Activated CD8-positive, alpha-beta T cell treated with anti-CD3 and anti-CD28 coated beads, Interleukin-2, amount 10 ng/mL, durations not matched to agents 7 days and 5 days (primary cell): ENCODE results near the gene COA5. TPM values are rescaled to one million over a fixed set of nuclear protein-coding genes. Genes with fewer than 3 reads are reported as not detected.
A peak's percentile ranks its signal among the peaks of the same experiment; 100 is the strongest.

ENCODE experiments used
- ATAC-seq: fragments of 150-1000 bp; cut with Tn5 transposase; one replicate; pipeline ENCODE4 v1.10.0; 2021; ENCODE audit warnings: moderate library complexity
- CTCF ChIA-PET: fragments of 350-600 bp; sonication (Branson Sonifier 250); formaldehyde crosslinking; loops from one replicate; lab custom pipeline; 2021; ENCODE audit warnings: antibody characterized with exemption; lab: Charles Lee
- POLR2A ChIA-PET: fragments of 350-600 bp; sonication (Branson Sonifier 250); formaldehyde crosslinking; loops from one replicate; lab custom pipeline; 2021; ENCODE audit warnings: antibody characterized with exemption; lab: Charles Lee
- DNase-seq: peaks from one replicate; pipeline ENCODE4 v3.0.0-alpha.2; 2020
- H3K27ac Mint-ChIP-seq: one replicate; pipeline ENCODE4 v1.8.0; 2021; ENCODE audit warnings: mild to moderate bottlenecking, mixed read lengths
- H3K27me3 Mint-ChIP-seq: one replicate; pipeline ENCODE4 v1.8.0; 2021; ENCODE audit warnings: low read depth, mixed read lengths
- H3K36me3 Mint-ChIP-seq: one replicate; pipeline ENCODE4 v1.8.0; 2021; ENCODE audit warnings: low read depth, mixed read lengths
- H3K4me1 Mint-ChIP-seq: one replicate; pipeline ENCODE4 v1.8.0; 2021; ENCODE audit warnings: low read depth, mixed read lengths
- H3K4me3 Mint-ChIP-seq: one replicate; pipeline ENCODE4 v1.8.0; 2021; ENCODE audit warnings: mild to moderate bottlenecking, mixed read lengths
- H3K9me3 Mint-ChIP-seq: one replicate; pipeline ENCODE4 v1.8.0; 2022; ENCODE audit warnings: mixed read lengths; ENCODE audit not compliant: insufficient read depth
- total RNA-seq, 2 experiments: library from RNA; stranded (reverse); gene quantifications; one replicate each; pipeline ENCODE4 v1.2.3, GENCODE V29; 2021

Gene COA5
- 10 to 100 TPM; 18.8 to 21.8 TPM for total RNA-seq

- Mint-ChIP-seq H3K4me1 (peaks cover 58% of the 10 kb centered on the region), H3K27ac (peak within 1 kb of the TSS; percentile 95), H3K27me3 (no peaks in the 10 kb centered on the region), H3K36me3 (peaks cover 27% of the 10 kb centered on the region), H3K9me3 (no peaks in the 10 kb centered on the region), H3K4me3 (peak within 1 kb of the TSS; percentile 91)
- peak; percentile 93 for DNase-seq
- POLR2A ChIA-PET, result interaction anchor here (0.7 to 1.4 kb wide), 8 partner anchors 9 to 572 kb away, joined by 3 to 7 read pairs (median 3); no protein-coding TSS in a partner anchor
- ATAC-seq, result peak; percentile 92
- CTCF ChIA-PET, result interaction anchor here (0.8 to 2.4 kb wide), 7 partner anchors 26 to 228 kb away, joined by 3 to 7 read pairs (median 4); no protein-coding TSS in a partner anchor
Observed at GRCh38 chr2:98608116-98608961, at the start of gene COA5, which contains the start of gene UNC50. TSS of gene COA5 (minus strand) at chr2:98608512. CDS start at chr2:98608405, 107 bp downstream. TSS of gene UNC50 (plus strand) at chr2:98608589. CDS start at chr2:98609760, 1,171 bp downstream.

DNA sequence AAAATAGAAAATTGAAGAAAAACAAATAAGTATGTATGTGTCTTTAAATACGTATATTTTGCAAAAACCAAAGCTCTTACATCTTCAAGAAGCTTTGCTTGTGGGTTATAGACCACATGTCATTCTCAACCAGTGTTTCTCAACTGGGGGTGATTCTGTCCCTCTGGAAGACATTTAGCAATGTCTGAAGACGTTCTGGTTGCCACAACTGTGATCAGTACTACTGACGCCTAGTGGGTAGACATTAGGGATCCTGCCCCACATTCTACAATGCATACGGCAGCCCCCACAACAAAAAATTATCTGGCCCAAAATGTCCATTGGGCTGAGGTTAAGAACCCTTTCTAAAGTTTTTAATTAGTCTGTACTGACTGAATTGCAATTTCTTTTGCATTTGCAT is 48.5 kb upstream of the COA5 start:
- peak overlapping the region; percentile 57 for H3K4me3 Mint-ChIP-seq
- peak; percentile 69 for DNase-seq
- peaks cover 3% of the 10 kb centered on the region for H3K9me3 Mint-ChIP-seq
- peaks cover 86% of the 10 kb centered on the region for H3K4me1 Mint-ChIP-seq
- ChIA-PET CTCF (interaction anchor here (0.6 to 3.0 kb wide), 24 partner anchors 12 to 410 kb away, joined by 3 to 26 read pairs (median 4); partner anchors contain the start of gene MGAT4A), POLR2A (interaction anchor here (0.7 to 2.1 kb wide), 11 partner anchors 36 to 179 kb away, joined by 3 to 17 read pairs (median 4); partner anchors contain the start of gene MGAT4A)
- peak; percentile 71 for ATAC-seq
- peaks cover 67% of the 10 kb centered on the region for H3K36me3 Mint-ChIP-seq
- peak overlapping the region; percentile 87 for H3K27ac Mint-ChIP-seq
- H3K27me3 Mint-ChIP-seq, result no peaks in the 10 kb centered on the region

- POLR2A ChIA-PET, result no interaction called here
- DNase-seq (peak; percentile 66), ATAC-seq (peak; percentile 65)
- no peaks in the 10 kb centered on the region for H3K27me3 Mint-ChIP-seq
- CTCF ChIA-PET, result interaction anchor here (1.0 to 3.0 kb wide), 4 partner anchors 9 to 168 kb away, joined by 3 to 9 read pairs (median 4); no protein-coding TSS in a partner anchor
- peaks cover 13% of the 10 kb centered on the region for H3K9me3 Mint-ChIP-seq
- peaks cover 70% of the 10 kb centered on the region for H3K36me3 Mint-ChIP-seq
- peak overlapping the region; percentile 49 for H3K4me3 Mint-ChIP-seq
- peaks cover 86% of the 10 kb centered on the region for H3K4me1 Mint-ChIP-seq
- H3K27ac Mint-ChIP-seq, result peak overlapping the region; percentile 78
Observed at GRCh38 chr2:98654699-98655495, 46.6 kb upstream of the COA5 start.

DNA sequence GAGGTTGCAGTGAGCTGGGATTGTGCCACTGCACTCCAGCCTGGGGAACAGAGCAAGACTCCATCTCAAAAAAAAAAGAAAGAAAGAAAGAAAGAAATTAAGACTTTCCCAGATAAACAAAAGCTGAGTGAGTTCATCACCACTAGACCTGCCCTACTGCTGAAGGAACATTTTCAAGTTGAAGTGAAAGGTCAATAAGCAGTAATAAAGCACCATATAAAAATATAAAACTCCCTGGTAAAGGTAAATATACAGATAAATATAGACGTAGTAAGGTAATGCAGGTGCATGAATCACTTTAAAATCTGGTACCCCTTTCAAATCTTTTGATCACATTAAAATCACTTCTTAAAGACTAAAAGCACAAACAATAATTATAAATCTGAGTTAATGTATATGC is 42.7 kb upstream of the COA5 start:
- CTCF ChIA-PET, result interaction anchor here (0.8 to 1.0 kb wide), 2 partner anchors 13 to 187 kb away, joined by 3 read pairs; no protein-coding TSS in a partner anchor
- H3K36me3 Mint-ChIP-seq, result peaks cover 82% of the 10 kb centered on the region

GRCh38 chr2:98649992-98650375 is 41.7 kb upstream of the COA5 start:
- peaks cover 61% of the 10 kb centered on the region for H3K4me1 Mint-ChIP-seq
- peak overlapping the region; percentile 17 for H3K27ac Mint-ChIP-seq
- peaks cover 17% of the 10 kb centered on the region for H3K9me3 Mint-ChIP-seq
- no peaks in the 10 kb centered on the region for H3K27me3 Mint-ChIP-seq
- ChIA-PET CTCF (interaction anchor here (0.8 to 2.2 kb wide), 53 partner anchors 9 to 840 kb away, joined by 3 to 62 read pairs (median 5); partner anchors contain the start of genes C2orf15, COA5, EIF5B and MGAT4A), POLR2A (interaction anchor here (1.3 to 2.0 kb wide), 2 partner anchors 81 to 121 kb away, joined by 8 to 13 read pairs; partner anchors contain the start of gene MGAT4A)
- DNase-seq (no peak), ATAC-seq (no peak)
- peaks cover 76% of the 10 kb centered on the region for H3K36me3 Mint-ChIP-seq
- H3K4me3 Mint-ChIP-seq, result no peak overlapping the region

More for the DNA sequence above, 42.7 kb upstream of the COA5 start:
- Mint-ChIP-seq H3K27me3 (no peaks in the 10 kb centered on the region), H3K4me1 (peaks cover 69% of the 10 kb centered on the region), H3K9me3 (peaks cover 17% of the 10 kb centered on the region), H3K4me3 (no peak overlapping the region), H3K27ac (no peak overlapping the region)
- POLR2A ChIA-PET, result no interaction called here
- DNase-seq (no peak), ATAC-seq (no peak)

DNA sequence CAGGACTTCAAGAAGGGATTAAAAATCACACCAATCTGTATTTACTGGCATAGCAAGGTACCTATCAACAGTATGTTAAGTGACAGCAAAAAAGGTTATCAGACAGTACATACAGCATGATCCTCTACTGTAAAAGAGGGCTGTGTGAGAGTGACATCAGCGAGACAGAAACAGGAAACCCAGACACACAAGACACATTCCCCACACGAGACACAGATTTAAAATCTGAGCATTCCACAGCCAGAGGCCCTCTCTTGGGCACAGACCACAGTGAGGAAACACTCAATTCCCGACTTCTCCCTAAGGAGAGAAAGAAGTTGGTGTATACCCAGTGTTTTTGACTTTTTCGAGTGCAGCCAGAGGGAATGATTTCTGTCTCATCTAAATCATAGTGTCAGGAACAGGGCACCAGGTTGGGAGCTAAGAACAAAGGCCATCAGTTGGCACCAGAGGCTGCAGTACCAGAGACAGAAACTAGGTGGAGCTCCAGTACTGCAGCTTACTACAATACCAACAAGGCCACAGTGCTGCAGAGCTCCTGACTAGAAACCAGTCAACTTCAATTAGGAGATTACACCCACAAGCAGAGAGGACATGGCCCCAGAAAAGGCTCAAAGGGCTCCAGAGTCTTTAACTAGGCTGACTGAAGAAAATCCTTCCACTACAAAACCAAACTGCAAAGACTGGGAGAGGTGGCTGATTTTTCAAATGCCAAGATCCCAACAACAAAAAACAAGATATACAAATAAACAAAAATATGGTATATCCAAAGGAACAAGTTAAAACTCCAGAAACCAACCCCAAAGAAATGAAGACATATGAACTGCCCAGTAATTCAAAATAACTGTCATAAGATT is 41.1 kb upstream of the COA5 start:
- POLR2A ChIA-PET, result interaction anchor here (0.6 to 2.0 kb wide), 6 partner anchors 15 to 174 kb away, joined by 3 to 13 read pairs (median 4); partner anchors contain the start of gene MGAT4A

DNA sequence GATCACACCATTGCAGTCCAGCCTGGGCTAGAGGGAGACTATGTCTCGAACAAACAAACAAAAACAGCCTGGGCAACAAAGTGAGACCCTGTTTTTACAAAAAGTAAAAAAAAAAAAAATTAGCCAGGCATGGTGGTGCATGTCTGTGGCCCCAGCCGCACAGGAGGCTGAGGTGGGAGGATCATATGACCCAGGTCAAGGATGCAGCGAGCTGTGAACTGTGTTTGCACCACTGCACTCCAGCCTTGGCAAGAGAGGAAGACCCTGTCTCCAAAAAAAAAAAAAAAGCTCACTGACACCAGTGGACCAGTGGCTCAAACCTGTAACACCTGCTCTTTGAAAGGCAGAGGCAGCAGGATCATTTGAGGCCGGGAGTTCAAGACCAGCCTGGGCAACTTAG is 40.1 kb upstream of the COA5 start:
- DNase-seq (no peak), ATAC-seq (no peak)
- H3K4me1 Mint-ChIP-seq, result peaks cover 46% of the 10 kb centered on the region
- ChIA-PET POLR2A (interaction anchor here (0.7 to 2.0 kb wide), 3 partner anchors 15 to 123 kb away, joined by 3 to 13 read pairs (median 8); partner anchors contain the start of gene MGAT4A), CTCF (interaction anchor here (1.0 to 2.2 kb wide), 12 partner anchors 10 to 190 kb away, joined by 3 to 62 read pairs (median 10); partner anchors contain the start of gene MGAT4A)
- H3K4me3 Mint-ChIP-seq, result no peak overlapping the region
- no peaks in the 10 kb centered on the region for H3K27me3 Mint-ChIP-seq
- peaks cover 17% of the 10 kb centered on the region for H3K9me3 Mint-ChIP-seq
- H3K36me3 Mint-ChIP-seq, result peaks cover 75% of the 10 kb centered on the region
- no peak overlapping the region for H3K27ac Mint-ChIP-seq

More for the DNA sequence above, 41.1 kb upstream of the COA5 start:
- Mint-ChIP-seq H3K9me3 (peaks cover 17% of the 10 kb centered on the region), H3K27ac (peak overlapping the region; percentile 27), H3K4me1 (peaks cover 55% of the 10 kb centered on the region), H3K4me3 (no peak overlapping the region), H3K27me3 (no peaks in the 10 kb centered on the region), H3K36me3 (peaks cover 75% of the 10 kb centered on the region)
- CTCF ChIA-PET, result interaction anchor here (0.8 to 2.2 kb wide), 57 partner anchors 9 to 841 kb away, joined by 3 to 62 read pairs (median 5); partner anchors contain the start of genes C2orf15, COA5, EIF5B and MGAT4A
- DNase-seq, result peak; percentile 90
- ATAC-seq, result peak; percentile 91

GRCh38 chr2:98647636-98648035 is 39.3 kb upstream of the COA5 start:
- no peaks in the 10 kb centered on the region for H3K27me3 Mint-ChIP-seq
- H3K4me1 Mint-ChIP-seq, result peaks cover 38% of the 10 kb centered on the region
- peaks cover 17% of the 10 kb centered on the region for H3K9me3 Mint-ChIP-seq
- ATAC-seq, result no peak
- H3K27ac Mint-ChIP-seq, result no peak overlapping the region
- no peak overlapping the region for H3K4me3 Mint-ChIP-seq
- DNase-seq, result no peak
- peaks cover 74% of the 10 kb centered on the region for H3K36me3 Mint-ChIP-seq
- ChIA-PET POLR2A (no interaction called here), CTCF (interaction anchor here (0.7 to 2.2 kb wide), 3 partner anchors 86 to 190 kb away, joined by 3 to 49 read pairs (median 4); no protein-coding TSS in a partner anchor)

DNA sequence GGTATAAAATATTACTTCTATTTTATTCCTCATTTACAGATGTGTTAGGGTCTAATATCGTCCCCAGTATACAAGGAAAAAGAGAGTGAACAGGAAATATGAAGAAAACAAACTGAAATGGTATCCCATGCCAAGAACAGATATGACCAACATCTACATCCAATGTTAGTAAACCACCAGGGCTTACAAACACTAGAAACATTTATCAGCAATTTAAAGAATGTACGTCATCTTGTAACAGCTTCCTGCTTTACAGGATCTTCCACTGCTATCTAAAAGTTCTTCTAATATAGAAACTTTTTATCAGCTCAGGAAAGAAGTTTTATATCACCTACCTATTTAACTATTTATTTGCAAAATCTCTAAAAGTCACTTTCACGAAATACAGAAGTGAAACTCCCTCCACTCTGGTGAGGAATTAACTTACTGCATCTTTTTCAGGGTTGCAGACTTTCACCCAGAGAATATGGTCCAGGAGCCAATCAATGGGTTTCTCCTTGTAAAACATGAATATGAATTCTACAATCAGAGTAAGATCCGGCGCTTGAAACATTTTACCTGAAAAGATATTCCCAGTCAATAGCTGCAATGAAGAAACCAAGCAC is 35.3 kb upstream of the COA5 start:
- Mint-ChIP-seq H3K4me1 (peaks cover 2% of the 10 kb centered on the region), H3K27me3 (no peaks in the 10 kb centered on the region), H3K36me3 (peaks cover 62% of the 10 kb centered on the region), H3K9me3 (no peaks in the 10 kb centered on the region), H3K27ac (no peak overlapping the region), H3K4me3 (no peak overlapping the region)
- DNase-seq (no peak), ATAC-seq (no peak)
- ChIA-PET POLR2A (no interaction called here), CTCF (interaction anchor here (1.3 to 3.8 kb wide), 3 partner anchors 9 to 180 kb away, joined by 3 to 19 read pairs (median 12); no protein-coding TSS in a partner anchor)
